Panc1 (cell line): ENCODE measurements around the gene GRM1.

Experiments used
- POLR2AphosphoS5 ChIP-seq: IDR thresholded peaks from 2 replicates; pipeline ENCODE4 v1.6.1; 2012; ENCODE audit warnings: mild to moderate bottlenecking, low read depth, low read length, moderate library complexity
- TF ChIP-seq, protein P1 (sequence below): fragments of 450-650 bp; IDR thresholded peaks from 2 replicates; pipeline ENCODE4 v1.5.1; 2017; ENCODE audit warnings: mild to moderate bottlenecking
- TF ChIP-seq, protein P2 (sequence below), 2 experiments: IDR thresholded peaks; 2 replicates each; pipeline ENCODE4 v1.6.1; 2011 to 2012; ENCODE audit warnings: low read depth in 2 of 2, control low read depth in 1 of 2, low read length in 1 of 2, mild to moderate bottlenecking in 1 of 2, moderate library complexity in 1 of 2; ENCODE audit not compliant: insufficient read depth in 1 of 2

DNA sequence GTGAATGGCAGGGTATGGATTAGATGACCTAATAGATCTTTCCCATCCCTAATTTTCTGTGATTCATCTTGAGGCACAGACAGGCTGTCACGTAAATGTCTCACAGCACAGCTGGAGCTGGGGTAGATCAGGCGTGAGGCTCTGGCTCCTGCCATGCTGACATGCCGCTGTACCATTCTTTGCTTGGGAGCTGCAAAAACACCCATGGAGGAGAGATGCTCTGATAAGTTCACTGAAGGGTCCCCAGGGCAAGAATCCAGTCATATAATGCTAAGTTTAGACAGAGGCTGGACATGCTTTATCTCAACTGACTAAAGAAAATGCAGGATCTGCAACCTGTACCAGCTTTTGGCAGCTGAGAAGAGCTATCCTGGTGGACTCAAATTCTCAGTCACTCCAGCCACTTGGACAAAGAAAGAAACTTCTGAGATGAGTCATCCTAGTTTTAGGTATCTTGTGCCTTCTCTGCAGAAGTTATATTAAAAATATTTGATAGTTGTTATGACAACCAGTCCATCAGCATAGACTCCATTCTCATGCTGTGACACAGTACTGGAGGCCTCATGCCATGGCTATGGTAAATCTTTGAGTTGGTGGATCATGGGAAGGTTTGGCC is 329.7 kb downstream of the GRM1 start:
- TF ChIP-seq, protein P1, sequence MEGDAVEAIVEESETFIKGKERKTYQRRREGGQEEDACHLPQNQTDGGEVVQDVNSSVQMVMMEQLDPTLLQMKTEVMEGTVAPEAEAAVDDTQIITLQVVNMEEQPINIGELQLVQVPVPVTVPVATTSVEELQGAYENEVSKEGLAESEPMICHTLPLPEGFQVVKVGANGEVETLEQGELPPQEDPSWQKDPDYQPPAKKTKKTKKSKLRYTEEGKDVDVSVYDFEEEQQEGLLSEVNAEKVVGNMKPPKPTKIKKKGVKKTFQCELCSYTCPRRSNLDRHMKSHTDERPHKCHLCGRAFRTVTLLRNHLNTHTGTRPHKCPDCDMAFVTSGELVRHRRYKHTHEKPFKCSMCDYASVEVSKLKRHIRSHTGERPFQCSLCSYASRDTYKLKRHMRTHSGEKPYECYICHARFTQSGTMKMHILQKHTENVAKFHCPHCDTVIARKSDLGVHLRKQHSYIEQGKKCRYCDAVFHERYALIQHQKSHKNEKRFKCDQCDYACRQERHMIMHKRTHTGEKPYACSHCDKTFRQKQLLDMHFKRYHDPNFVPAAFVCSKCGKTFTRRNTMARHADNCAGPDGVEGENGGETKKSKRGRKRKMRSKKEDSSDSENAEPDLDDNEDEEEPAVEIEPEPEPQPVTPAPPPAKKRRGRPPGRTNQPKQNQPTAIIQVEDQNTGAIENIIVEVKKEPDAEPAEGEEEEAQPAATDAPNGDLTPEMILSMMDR = no peak
- TF ChIP-seq, protein P2, sequence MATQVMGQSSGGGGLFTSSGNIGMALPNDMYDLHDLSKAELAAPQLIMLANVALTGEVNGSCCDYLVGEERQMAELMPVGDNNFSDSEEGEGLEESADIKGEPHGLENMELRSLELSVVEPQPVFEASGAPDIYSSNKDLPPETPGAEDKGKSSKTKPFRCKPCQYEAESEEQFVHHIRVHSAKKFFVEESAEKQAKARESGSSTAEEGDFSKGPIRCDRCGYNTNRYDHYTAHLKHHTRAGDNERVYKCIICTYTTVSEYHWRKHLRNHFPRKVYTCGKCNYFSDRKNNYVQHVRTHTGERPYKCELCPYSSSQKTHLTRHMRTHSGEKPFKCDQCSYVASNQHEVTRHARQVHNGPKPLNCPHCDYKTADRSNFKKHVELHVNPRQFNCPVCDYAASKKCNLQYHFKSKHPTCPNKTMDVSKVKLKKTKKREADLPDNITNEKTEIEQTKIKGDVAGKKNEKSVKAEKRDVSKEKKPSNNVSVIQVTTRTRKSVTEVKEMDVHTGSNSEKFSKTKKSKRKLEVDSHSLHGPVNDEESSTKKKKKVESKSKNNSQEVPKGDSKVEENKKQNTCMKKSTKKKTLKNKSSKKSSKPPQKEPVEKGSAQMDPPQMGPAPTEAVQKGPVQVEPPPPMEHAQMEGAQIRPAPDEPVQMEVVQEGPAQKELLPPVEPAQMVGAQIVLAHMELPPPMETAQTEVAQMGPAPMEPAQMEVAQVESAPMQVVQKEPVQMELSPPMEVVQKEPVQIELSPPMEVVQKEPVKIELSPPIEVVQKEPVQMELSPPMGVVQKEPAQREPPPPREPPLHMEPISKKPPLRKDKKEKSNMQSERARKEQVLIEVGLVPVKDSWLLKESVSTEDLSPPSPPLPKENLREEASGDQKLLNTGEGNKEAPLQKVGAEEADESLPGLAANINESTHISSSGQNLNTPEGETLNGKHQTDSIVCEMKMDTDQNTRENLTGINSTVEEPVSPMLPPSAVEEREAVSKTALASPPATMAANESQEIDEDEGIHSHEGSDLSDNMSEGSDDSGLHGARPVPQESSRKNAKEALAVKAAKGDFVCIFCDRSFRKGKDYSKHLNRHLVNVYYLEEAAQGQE (IDR thresholded peaks at IDR 0.05; ENCODE audit: insufficient read depth in 1 of 2, low read depth in 2 of 2, low read length in 1 of 2) = no peak
- no peak for TF ChIP-seq POLR2AphosphoS5
